Smooth muscle cell of the pulmonary artery (primary cell): ENCODE results near the gene IRAK1. TPM values are rescaled to one million over a fixed set of nuclear protein-coding genes. Genes with fewer than 3 reads are reported as not detected.

Source experiments
- total RNA-seq: library from RNA; depleted of rRNA; stranded (reverse); fragments of >200 nt; gene quantifications from 2 replicates; pipeline ENCODE4 v1.2.3, GENCODE V29; 2014

IRAK1 gene
- 60.3 and 110 TPM in 2 replicates for total RNA-seq

DNA sequence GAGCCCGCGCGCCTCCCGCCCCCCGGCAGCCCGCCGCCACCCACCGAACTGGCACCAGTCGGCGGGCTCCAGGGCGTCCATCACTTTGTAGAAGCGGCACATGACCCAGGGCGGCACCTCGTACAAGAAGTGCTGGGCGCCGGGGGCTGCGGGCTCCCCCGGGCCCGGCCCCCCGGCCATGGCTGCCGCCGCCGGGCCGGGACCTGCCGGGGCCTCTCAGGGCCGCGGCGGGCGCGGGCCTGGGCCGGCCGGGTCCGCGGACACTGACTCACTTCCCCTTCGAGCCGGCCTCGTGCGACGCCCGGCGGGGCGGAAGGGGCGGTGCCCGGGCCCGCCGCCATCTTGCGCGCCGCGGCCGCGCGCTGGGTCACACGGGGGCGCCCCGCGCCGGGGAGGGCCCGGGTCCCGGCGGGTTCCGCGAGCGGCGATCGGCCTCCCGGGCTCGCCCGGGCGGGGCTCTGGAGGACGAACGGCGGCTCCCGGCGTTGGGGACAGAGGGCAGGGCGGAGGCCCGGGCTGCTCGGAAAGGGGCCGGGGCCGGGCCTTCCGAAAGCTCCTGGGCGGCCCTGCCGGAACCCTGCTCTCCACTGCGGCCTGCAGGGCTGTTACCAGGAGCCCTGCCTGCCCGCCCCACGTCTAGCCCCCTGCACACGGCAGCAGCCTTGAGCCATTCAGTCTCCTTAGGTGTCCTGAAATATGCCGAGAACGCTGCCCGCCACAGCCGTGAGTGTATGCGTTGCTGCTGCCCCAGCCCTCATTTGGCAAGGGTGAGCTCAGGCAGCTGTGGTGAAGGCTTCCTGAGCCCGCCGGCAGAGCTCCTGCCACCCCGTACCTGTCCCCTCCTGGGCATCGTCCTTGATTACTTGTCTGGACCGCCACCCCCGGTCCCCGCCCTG is at the start of gene IRAK1:
IRAK1 (minus strand) TSS at position 270 of the 896 bp plus-strand sequence; CDS start at position 180, 90 bp downstream.

GRCh38 chrX:153972368-153973126 is 47.2 kb downstream of the IRAK1 start, which contains the start of gene TMEM187:
TSS of gene TMEM187 (plus strand) at chrX:153972754. CDS start at chrX:153982063, 9,309 bp downstream.

DNA sequence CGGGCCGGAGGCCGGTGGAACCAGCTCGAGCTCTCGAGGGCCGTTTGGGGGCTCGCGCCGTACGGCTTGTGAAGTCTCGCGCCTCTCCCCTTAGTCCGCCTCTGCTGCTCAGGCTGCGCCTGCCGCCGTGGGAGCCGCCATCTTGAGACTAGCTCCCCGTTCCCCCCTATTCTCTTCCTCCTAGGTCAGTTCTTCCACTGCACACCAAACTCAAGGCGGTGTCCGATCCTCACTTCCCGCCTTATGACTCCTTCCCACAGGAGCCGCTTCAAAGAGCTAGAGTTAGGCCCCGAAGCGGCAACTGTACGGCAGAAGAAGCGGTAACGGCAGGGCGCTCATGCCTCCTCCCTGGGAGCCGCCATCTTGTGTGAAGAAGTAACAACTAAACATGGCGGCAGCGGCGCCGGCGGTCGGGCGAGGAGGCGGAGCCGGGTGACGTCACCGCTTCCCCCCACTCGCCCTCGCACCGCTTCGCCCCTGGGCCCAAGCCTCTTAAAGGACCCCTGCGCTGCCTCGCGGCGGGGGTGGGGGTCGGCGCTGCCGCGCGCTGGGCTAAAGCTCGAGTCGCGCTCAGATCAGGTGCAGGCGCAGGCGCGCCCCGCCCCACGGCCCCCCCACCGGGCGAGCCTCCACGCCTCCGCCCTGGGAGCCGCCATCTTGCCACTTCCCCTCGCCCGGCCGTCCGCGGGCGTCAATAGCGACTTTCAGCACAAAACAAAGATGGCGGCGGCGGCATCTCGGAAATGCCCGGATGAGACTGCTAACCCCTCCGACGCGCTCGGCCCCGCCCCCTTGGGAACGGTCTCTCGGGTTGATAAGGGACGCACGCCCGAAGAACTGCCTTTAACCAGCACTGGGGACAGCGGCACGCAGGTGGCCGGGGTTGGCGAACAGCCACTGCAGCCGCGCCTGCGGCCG is 48.0 kb downstream of the IRAK1 start, which contains the start of gene HCFC1:
HCFC1 (minus strand) TSS at position 369 of the 918 bp plus-strand sequence. CDS start 978 bp downstream, outside the sequence.

Other genes with a start within 250 kb of the IRAK1 start
- 0.91 and 3.6 TPM in 2 replicates for gene SRPK3, start 238.9 kb downstream of the IRAK1 start, total RNA-seq
- 51.0 and 63.9 TPM in 2 replicates for gene IDH3G, start 225.5 kb downstream of the IRAK1 start, total RNA-seq
- gene SSR4, start 225.2 kb downstream of the IRAK1 start, total RNA-seq = 103 and 105 TPM in 2 replicates
- 0.07 and 0.33 TPM in 2 replicates for gene PDZD4, start 189.4 kb downstream of the IRAK1 start, total RNA-seq
- 4.6 and 6.7 TPM in 2 replicates for gene L1CAM, start 133.7 kb downstream of the IRAK1 start, total RNA-seq
- not detected in 2 replicates for gene AVPR2, start 115.2 kb downstream of the IRAK1 start, total RNA-seq
- gene ARHGAP4, start 93.6 kb downstream of the IRAK1 start, total RNA-seq = 0.39 and 1.4 TPM in 2 replicates
- 41.8 and 55.3 TPM in 2 replicates for gene NAA10, start 84.9 kb downstream of the IRAK1 start, total RNA-seq
- 7.6 and 8.9 TPM in 2 replicates for gene RENBP, start 75.3 kb downstream of the IRAK1 start, total RNA-seq
- gene HCFC1, start 48.1 kb downstream of the IRAK1 start, total RNA-seq = 22.7 and 26.2 TPM in 2 replicates
- gene TMEM187, start 47.1 kb downstream of the IRAK1 start, total RNA-seq = 6.5 and 8.5 TPM in 2 replicates
- 25.0 and 25.8 TPM in 2 replicates for gene MECP2, start 77.8 kb upstream of the IRAK1 start, total RNA-seq
- not detected in 2 replicates for gene OPN1LW, start 124.3 kb upstream of the IRAK1 start, total RNA-seq
- gene OPN1MW, start 162.7 kb upstream of the IRAK1 start, total RNA-seq = not detected in 2 replicates
- gene OPN1MW2, start 199.9 kb upstream of the IRAK1 start, total RNA-seq = not detected in 2 replicates
- not detected in 2 replicates for gene OPN1MW3, start 237.7 kb upstream of the IRAK1 start, total RNA-seq